Spleen (tissue), 7 donors: ENCODE data around the gene HERC3.

Experiments used
- CTCF ChIP-seq, 11 experiments: fragments of 200-600 bp in 7 of 11; fragments of 450-650 bp in 4 of 11; sonication (generic) in 4 of 11; IDR thresholded peaks in 8 of 11; conservative IDR thresholded peaks in 3 of 11; 1 replicate in 7 of 11; 2 replicates in 4 of 11; pipeline versions ENCODE4 v1.4.0 to v1.8.0; 2016 to 2021; ENCODE audit warnings: antibody characterized with exemption in 11 of 11, inconsistent platforms in 4 of 11, mild to moderate bottlenecking in 1 of 11
- POLR2A ChIP-seq, 3 donors: fragments of 450-650 bp; IDR thresholded peaks; one replicate each; pipeline ENCODE4 v1.5.1; 2017; ENCODE audit warnings: antibody characterized with exemption in 3 of 3, mild to moderate bottlenecking in 1 of 3
- donor health status: DM: no; HTN: no; CAD: no; lungs with moderate emphysema.
- donor health status: DM: no; HTN: no; CAD: no.
- donor health status: DM: no; HTN: no; CAD: no.

- TF ChIP-seq CTCF (IDR thresholded peaks at IDR 0.05 in 8 of 11, conservative IDR thresholded peaks at IDR 0.05 in 3 of 11) (no peak), POLR2A (IDR thresholded peaks at IDR 0.05) (no peak)
Observed at GRCh38 chr4:88728146-88728545, 135.9 kb downstream of the HERC3 start.
